GM18858 (cell line): ENCODE results near the gene MCRIP2.

Experiments
- ATAC-seq: cut with Tn5 transposase; IDR thresholded peaks from one replicate; pipeline ENCODE4 v1.9.1; 2021; ENCODE audit not compliant: unreplicated experiment

The MCRIP2 gene

DNA sequence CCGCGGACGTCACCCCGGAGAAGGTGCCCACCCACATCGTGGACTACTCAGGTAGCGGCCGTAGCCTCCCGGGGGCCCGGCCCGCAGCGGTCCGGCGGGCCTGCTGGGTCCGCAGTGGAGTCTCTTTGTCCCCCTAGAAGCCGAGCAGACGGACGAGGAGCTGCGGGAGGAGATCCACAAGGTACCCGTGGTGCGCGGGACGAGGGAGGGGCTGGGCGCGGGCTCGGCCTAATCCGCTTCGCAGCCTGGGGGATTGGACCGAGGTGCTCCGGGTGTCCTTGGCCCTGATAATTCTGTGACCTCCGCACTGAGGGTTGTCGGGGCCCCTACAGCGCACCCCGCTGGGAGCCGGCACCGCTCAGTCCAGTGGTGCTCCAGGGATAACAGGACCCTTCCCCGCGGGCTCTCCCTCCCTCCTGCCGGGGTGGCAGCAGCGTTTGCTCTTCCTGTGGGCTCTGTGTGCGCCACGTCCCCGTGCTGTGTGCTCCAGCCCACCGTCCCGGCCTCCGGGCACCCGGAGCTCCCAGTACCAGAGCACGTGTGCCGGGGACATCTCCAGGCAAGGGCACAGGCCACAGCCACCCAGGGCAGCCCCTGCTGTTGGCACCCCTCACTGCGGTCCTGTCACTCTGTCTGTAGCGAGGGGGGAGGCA is 27.0 kb downstream of the MCRIP2 start:
- ATAC-seq: no peak

DNA sequence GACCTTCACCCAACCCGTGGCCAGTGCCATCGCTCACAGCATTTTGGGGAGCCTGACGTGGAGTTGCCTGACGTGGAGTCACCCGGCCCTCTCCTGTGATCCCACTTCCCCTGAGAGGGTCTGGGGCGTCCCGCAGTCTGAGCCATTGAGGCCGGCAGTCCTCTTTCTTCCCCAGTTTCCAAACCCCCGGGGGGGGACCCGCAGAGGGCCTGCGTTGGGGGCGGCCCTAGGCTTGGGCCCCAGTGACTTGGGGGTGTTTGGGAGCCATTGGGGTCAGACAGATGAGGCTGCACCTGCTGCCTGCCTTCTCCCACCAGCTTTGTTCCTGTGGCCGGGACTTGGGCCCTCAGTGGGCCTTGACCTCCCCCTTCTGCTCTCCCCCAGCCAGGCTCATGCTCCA is 28.0 kb downstream of the MCRIP2 start:
- no peak for ATAC-seq

- no peak for ATAC-seq
These were observed 29.1 kb downstream of the MCRIP2 start for GRCh38 chr16:670485-671352.

- ATAC-seq: no peak
These were observed 29.9 kb downstream of the MCRIP2 start for GRCh38 chr16:671353-672131.

GRCh38 chr16:672371-672770 is 30.7 kb downstream of the MCRIP2 start:
- no peak for ATAC-seq

GRCh38 chr16:672851-673250 is 31.2 kb downstream of the MCRIP2 start:
- no peak for ATAC-seq

GRCh38 chr16:673399-673991 is 31.9 kb downstream of the MCRIP2 start:
- ATAC-seq: no peak

DNA sequence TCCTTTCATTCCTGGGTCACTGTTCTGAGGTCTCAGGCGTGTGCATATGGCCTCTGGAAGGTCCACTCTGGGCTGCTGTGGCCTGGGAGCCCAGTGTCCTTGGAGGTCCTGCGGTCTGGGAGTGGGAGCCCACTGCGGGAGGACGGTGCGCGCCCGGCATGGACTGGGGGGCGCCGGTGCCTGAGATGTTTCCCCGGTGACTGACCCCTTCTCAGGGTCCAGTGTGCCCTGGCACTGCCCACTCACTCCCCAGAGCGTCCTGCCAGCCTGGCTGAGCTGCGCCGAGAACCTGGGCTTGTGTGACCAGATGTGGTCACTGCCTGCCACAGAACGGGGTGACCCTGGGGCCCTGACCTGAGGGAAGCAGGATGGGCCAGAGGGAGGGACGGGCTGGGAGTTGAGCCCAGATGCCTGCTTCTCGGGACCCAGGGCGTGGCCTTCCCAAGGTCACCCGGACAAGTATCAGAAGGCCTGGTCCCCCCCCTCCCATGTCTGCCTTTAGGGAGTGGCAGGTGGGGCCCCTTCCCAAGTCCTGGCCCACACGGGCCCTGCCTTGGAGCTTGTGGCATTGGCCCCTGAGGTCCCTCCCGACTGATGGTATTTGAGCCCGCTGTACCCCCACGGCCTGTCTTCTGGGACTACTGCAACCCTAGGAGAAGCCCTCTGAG is 32.7 kb downstream of the MCRIP2 start:
- ATAC-seq: no peak

DNA sequence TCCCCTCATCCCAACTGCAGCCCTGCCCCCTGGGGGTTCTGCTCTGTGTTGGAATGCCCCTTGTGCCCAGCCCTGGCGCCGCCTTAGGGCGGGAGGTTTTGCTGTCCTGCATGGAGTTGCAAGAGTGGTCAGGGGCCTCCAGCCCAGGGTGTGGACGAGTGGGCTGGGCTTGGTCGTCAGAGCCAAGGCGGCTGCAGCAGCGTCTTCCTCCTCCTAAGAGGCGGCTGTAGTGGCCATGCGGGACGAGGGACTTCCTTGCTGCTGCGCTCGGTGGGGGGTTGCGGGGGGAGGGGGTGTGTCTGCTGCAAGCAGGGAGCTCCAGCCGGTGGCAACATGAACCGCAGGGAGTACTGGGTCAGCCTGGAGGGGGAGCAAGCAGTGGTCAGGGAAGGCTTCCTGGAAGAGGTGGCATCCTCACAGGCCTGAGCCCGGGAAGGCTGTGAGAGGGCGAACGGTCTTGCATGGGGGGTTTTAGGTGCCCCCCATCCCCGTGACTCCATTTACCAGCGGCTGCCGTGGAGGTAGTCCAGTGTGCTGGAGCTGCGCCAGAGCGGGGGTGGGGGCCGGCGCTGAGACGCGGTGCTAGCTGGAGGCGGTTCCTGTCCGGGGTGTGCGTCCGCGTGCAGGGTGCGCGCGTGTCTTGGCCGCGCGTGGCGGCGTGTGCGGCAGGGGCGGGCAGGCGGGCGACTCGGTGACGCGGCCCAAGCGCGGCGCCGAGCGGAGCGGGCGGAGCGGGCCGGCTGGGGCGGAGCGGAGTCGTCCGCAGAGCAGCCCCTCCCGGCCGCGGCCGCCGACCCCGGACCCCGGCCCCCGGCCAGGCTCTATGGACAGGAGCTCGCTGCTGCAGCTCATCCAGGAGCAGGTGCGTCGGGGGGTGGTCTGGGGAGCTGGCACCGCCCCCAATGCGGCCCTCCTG is 33.6 kb downstream of the MCRIP2 start, which contains the start of gene RHBDL1:
Gene RHBDL1 (plus strand): TSS at position 704 of the 916 bp plus-strand sequence. CDS start 120 bp downstream, at position 824.
- ATAC-seq: no peak

GRCh38 chr16:675884-676564 is 34.4 kb downstream of the MCRIP2 start:
- no peak for ATAC-seq

DNA sequence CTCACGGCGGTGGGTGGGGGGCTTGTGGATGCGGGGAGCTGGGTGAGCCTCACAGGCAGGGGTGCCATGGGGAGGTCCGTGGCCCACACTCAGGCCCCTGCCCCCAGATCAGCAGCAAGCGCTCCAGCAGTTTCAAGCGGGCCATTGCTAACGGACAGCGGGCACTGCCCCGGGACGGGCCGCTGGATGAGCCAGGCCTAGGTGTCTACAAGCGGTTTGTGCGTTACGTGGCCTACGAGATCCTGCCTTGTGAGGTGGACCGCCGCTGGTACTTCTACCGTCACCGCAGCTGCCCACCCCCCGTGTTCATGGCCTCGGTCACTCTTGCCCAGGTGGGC is 34.9 kb downstream of the MCRIP2 start:
- no peak for ATAC-seq

GRCh38 chr16:676913-677312 is 35.3 kb downstream of the MCRIP2 start:
- ATAC-seq: no peak

GRCh38 chr16:677316-678190 is 35.9 kb downstream of the MCRIP2 start:
- ATAC-seq: no peak

DNA sequence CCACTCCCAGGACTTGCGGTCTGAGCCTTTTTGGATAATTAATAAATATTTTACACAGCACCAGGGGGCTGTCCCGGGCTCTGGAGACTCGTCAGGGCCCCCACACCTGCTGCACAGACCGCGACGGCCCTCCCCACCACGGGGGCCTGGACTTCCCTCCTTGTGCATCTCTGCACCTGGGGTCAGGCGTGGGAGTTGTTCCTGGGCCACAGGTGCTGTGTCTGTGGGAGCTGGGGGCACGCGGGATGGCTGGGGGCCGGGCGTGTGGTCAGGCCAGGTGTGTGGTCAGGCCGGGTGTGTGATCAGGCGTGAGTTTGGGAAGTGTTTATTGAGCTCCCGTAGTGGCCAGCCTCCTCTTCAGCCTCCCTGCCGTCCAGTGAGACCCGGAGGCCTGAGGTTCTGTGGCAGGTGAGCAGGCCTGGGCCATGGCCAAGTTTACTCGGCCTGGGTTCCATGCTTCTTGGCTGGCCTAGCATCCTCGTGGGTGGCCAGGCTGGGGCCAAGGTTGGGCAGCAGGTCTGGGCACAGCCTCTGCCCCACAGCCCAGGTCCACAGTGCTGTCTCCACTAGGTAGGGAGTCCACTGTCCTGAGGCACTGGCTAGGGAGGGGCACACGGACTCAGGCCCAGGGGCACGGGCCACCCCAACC is 36.7 kb downstream of the MCRIP2 start:
- no peak for ATAC-seq

- no peak for ATAC-seq
These were observed 37.5 kb downstream of the MCRIP2 start for GRCh38 chr16:678858-679813.

- no peak for ATAC-seq
These were observed 38.4 kb downstream of the MCRIP2 start, which contains the start of gene STUB1 for GRCh38 chr16:679814-680624. Gene STUB1 (plus strand): TSS chr16:680410. CDS start chr16:680526, 116 bp downstream.
